Nephron (organoid): Measurements from ENCODE around the gene WNT3A.

Experiments
- H3K27ac Mint-ChIP-seq, 3 experiments: 2 replicates each; pipeline ENCODE4 v1.8.0; 2020; ENCODE audit warnings: mixed read lengths in 3 of 3, mild to moderate bottlenecking in 2 of 3, moderate library complexity in 1 of 3
- H3K27me3 Mint-ChIP-seq: 2 replicates; pipeline ENCODE4 v1.8.0; 2021; ENCODE audit warnings: low read depth, mild to moderate bottlenecking, moderate library complexity, mixed read lengths
- H3K36me3 Mint-ChIP-seq: 2 replicates; pipeline ENCODE4 v1.8.0; 2020; ENCODE audit warnings: low read depth, mixed read lengths
- H3K4me1 Mint-ChIP-seq: 2 replicates; pipeline ENCODE4 v1.8.0; 2020; ENCODE audit warnings: mixed read lengths
- H3K4me3 Mint-ChIP-seq, 3 experiments: 2 replicates each; pipeline ENCODE4 v1.8.0; 2020; ENCODE audit warnings: mild to moderate bottlenecking in 3 of 3, mixed read lengths in 3 of 3, moderate library complexity in 2 of 3
- H3K9me3 Mint-ChIP-seq: 2 replicates; pipeline ENCODE4 v1.8.0; 2020; ENCODE audit warnings: mixed read lengths
- CTCF ChIP-seq, 3 experiments: fragments of 200-600 bp; sonication (generic); IDR thresholded peaks; one replicate each; pipeline ENCODE4 v1.5.0; 2021; ENCODE audit warnings: antibody characterized with exemption in 3 of 3; ENCODE audit not compliant: unreplicated experiment in 3 of 3

WNT3A gene

GRCh38 chr1:228088586-228089498 is 82.0 kb downstream of the WNT3A start:
- Mint-ChIP-seq H3K27ac (peak overlapping the region in 1 of 3 experiments; percentile 58), H3K4me3 (peak overlapping the region in 1 of 3 experiments; percentile 45), H3K4me1 (peaks cover 59% of the 10 kb centered on the region), H3K27me3 (no peaks in the 10 kb centered on the region), H3K36me3 (peaks cover 54% of the 10 kb centered on the region), H3K9me3 (peaks cover 3% of the 10 kb centered on the region)
- TF ChIP-seq CTCF (IDR thresholded peaks at IDR 0.05; ENCODE audit: unreplicated experiment in 3 of 3) = no peak

- Mint-ChIP-seq H3K9me3 (peaks cover 9% of the 10 kb centered on the region), H3K27me3 (no peaks in the 10 kb centered on the region), H3K27ac (no peak overlapping the region), H3K4me3 (no peak overlapping the region), H3K4me1 (peaks cover 51% of the 10 kb centered on the region), H3K36me3 (peaks cover 63% of the 10 kb centered on the region)
- no peak for TF ChIP-seq CTCF (IDR thresholded peaks at IDR 0.05; ENCODE audit: unreplicated experiment in 3 of 3)
Observed at GRCh38 chr1:228089519-228090380, 83.0 kb downstream of the WNT3A start.

- peaks cover 17% of the 10 kb centered on the region for H3K9me3 Mint-ChIP-seq
- H3K27ac Mint-ChIP-seq = no peak overlapping the region
- TF ChIP-seq CTCF (IDR thresholded peaks at IDR 0.05; ENCODE audit: unreplicated experiment in 3 of 3) = no peak
- H3K27me3 Mint-ChIP-seq = no peaks in the 10 kb centered on the region
- peaks cover 51% of the 10 kb centered on the region for H3K4me1 Mint-ChIP-seq
- H3K4me3 Mint-ChIP-seq = no peak overlapping the region
- H3K36me3 Mint-ChIP-seq = peaks cover 72% of the 10 kb centered on the region
Observed at GRCh38 chr1:228090613-228091081, 83.8 kb downstream of the WNT3A start.

GRCh38 chr1:228091084-228091483 is 84.3 kb downstream of the WNT3A start:
- peaks cover 77% of the 10 kb centered on the region for H3K36me3 Mint-ChIP-seq
- peaks cover 18% of the 10 kb centered on the region for H3K9me3 Mint-ChIP-seq
- no peak for TF ChIP-seq CTCF (IDR thresholded peaks at IDR 0.05; ENCODE audit: unreplicated experiment in 3 of 3)
- H3K4me1 Mint-ChIP-seq = peaks cover 50% of the 10 kb centered on the region
- no peak overlapping the region for H3K27ac Mint-ChIP-seq
- no peaks in the 10 kb centered on the region for H3K27me3 Mint-ChIP-seq
- H3K4me3 Mint-ChIP-seq = no peak overlapping the region

DNA sequence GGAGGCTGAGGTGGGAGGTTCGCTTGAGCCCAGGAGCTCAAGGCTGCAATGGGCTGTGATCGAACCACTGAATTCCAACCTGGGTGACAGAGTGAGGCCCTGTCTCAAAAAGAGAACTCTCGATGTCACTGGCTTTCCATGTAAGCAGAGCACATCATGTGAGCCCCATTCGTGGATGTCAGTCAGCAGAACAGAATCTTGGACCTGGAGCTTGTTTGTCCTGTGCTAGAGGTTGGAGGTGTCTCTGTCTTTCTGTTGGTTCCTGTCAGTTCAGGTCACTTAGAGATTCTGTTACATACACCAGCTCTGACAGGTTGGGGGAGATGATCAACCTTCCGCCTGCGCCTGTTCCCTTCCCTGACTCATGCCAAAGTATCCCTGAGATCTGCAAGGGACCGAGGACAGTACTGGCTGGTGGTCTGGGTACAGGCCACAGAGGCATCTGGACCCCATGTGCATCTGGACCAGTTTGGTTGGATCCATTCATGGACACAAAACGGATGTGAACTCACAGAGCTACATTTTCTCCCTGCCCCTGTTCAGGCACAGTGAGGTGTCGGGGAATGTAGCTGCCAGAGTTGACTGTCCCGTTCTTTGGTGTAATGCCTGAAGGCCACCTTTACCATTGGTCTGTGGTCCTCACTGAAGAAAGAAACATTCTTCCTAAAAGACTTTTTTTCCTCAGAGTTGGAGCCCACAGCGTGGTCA is 85.7 kb downstream of the WNT3A start:
- H3K27ac Mint-ChIP-seq = no peak overlapping the region
- H3K4me1 Mint-ChIP-seq = peaks cover 38% of the 10 kb centered on the region
- H3K9me3 Mint-ChIP-seq = peaks cover 18% of the 10 kb centered on the region
- peaks cover 84% of the 10 kb centered on the region for H3K36me3 Mint-ChIP-seq
- no peak overlapping the region for H3K4me3 Mint-ChIP-seq
- H3K27me3 Mint-ChIP-seq = no peaks in the 10 kb centered on the region
- no peak for TF ChIP-seq CTCF (IDR thresholded peaks at IDR 0.05; ENCODE audit: unreplicated experiment in 3 of 3)
